Tibial nerve (tissue), 3 donors: ENCODE data around the gene CADPS.

ENCODE experiments used
- CTCF ChIP-seq, 5 experiments: fragments of 200-600 bp in 3 of 5; fragments of 450-650 bp in 2 of 5; sonication (generic) in 3 of 5; IDR thresholded peaks; one replicate each; pipeline ENCODE4 v1.5.1; 2016 to 2019; ENCODE audit warnings: antibody characterized with exemption in 5 of 5, mild to moderate bottlenecking in 3 of 5, moderate library complexity in 2 of 5
- POLR2A ChIP-seq, 2 donors: fragments of 450-650 bp; IDR thresholded peaks; one replicate each; pipeline ENCODE4 v1.6.1; 2017; ENCODE audit warnings: antibody characterized with exemption in 2 of 2, mild to moderate bottlenecking in 2 of 2, moderate library complexity in 2 of 2

- TF ChIP-seq POLR2A (IDR thresholded peaks at IDR 0.05), result no peak
- no peak for TF ChIP-seq CTCF (IDR thresholded peaks at IDR 0.05)
Measured at GRCh38 chr3:62566022-62566557, 309.1 kb downstream of the CADPS start.
